M059J (cell line): Measurements from ENCODE around the gene NABP1. TPM values are rescaled to one million over a fixed set of nuclear protein-coding genes. Genes with fewer than 3 reads are reported as not detected.

Source experiments
- DNase-seq: peaks from one replicate; pipeline ENCODE4 v3.0.0-alpha.2; 2012; ENCODE audit warnings: low read depth
- total RNA-seq: library from RNA; depleted of rRNA; stranded (reverse); fragments of >200 nt; shearing (Covaris generic); gene quantifications from 2 replicates; pipeline ENCODE4 v1.2.3, GENCODE V29; 2014

NABP1 gene
- total RNA-seq, 1 experiment from 2014 or later = 37.5 TPM

DNA sequence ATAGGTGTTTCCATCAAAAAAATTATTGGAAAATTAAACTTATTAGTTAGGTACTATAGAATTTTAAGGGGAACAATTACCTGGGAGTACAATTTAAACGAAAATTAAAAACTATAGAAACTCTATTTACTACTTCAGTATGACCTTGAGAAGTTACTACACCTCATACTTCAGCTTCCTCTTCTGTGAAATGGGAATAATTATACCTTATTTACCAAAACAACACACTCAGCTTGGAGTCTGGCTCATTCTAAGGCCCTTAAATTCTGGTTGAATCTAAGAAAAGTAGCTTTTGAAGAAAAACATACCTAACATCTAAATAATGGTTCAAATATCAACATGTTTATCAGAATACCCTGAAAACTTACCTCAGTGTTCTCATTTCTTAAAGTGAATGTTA is 2.7 kb downstream of the NABP1 start:
- DNase-seq = no peak

DNA sequence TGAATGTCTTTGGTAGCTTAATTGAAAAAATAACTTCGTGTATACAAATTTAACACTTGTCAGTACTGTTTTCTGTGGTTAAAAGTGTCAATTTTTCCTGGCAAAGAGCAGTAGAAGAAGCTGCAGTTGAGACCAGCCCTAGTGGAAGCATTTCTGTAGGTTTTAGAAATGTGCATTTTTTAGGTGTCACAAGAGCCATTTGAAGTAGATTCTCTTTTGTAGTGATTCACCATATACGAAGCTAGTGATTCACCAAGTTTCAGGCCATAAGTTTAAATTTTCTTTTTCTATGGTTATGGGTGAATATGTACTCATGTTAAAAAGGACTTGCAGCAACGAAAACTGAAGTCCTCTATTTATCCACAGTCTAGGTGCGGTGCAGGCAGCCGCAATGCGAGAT is 4.2 kb downstream of the NABP1 start:
- no peak for DNase-seq

DNA sequence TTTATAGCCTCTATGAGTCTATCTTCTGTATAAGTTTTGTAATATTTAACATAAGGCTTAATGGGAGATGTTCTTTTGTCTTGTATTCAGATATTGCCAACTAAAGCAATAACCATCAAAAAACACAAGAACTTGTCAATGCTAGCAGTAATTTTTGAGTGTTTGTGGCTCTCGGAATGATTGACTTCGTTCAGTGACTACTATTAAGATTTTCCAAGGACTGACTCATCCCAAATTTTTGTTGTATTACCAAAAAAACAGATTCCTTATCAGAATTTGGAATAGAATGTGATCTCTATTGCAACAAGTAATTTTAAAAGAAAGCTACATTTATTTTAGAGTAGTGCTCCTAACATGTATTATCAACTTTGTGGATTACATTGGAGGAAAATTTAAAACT is 8.1 kb downstream of the NABP1 start:
- DNase-seq = no peak

DNA sequence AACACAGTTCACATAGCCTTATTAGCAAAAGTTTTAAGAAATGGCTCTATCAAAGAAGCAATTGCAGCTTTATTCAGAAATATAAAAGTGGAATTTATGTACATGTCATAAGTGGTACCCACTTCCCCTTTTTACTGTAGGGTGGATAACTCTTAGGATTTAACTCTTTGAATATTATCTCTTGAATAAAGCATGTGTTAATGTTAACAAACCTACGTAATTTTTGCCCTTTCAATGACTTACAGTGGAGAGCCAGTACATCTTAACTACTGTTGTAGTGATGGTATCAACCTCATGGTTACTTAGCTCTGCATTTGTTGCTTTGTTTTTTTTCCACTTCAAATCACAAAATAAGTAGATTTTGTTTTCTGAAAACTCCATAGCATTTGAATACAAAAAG is 8.8 kb downstream of the NABP1 start:
- no peak for DNase-seq

DNA sequence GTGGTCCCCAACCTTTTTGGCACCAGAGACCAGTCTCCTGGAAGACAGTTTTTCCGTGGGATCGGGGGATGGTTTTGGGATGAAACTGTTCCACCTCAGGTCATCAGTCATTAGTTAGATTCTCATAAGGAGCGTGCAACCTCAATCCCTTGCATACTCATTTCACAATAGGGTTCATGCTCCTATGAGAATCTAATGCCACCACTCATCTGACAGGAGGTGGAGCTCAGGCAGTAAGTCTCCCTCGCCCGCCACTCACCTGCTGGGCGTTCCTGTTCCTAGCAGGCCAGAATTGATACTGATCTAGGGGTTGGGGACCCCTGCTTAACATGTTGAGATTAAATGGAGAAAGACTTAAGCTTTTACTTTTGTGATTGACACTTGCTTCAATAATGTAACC is 9.9 kb downstream of the NABP1 start:
- no peak for DNase-seq

DNA sequence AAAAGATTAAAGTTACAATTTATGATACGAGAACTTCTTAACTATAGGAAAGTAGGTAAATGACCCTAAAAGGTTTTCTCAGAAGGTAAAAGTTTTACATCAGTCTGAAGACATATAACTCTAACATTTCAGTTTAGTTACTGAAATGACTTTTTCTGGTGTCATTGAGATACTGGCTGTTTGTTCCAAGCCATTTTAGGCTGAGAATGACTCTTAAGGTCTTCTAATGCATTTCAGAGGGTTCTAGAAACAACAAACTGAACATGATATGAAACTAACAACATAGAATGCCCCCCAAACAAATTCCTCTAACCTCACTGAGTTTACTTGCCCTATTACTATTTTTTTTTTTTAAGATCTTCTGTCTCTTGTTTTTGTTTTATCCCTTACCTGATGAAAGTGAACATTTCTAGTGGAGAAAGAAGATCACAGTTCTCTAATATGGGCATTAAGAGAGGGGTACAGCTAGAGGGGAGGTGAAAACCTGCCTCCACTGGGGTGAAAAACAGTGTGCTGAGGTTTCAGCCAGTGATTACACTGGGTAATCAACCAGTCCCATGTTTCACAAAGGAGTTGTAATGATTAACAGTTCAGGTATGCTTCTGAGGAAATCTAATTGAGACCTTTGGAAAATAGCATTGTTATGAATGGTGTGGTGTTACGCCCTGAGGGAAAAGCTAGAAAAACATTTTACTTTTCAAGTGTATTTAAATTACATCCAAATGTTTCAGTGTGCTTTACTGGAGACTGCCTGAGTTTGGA is 11.2 kb downstream of the NABP1 start:
- peak; percentile 94 for DNase-seq

DNA sequence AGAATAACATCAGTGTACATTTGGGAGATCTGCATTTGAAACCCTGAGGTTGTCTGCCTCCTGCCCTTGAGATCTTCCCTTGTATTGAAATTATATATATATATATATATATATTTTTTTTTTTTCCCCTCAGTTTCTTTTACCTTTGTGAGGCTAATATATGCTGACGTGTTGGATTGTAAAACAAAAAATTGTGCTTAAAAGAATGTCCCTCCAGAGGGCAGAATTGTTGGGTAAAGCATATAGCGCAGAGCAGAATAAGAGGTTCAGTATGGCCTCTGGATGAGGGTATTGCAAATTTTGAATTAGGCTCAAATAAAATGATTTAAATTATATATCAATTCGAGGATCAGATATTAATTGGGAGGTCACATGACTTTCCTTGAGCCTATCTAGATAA is 12.4 kb downstream of the NABP1 start:
- DNase-seq = no peak

DNA sequence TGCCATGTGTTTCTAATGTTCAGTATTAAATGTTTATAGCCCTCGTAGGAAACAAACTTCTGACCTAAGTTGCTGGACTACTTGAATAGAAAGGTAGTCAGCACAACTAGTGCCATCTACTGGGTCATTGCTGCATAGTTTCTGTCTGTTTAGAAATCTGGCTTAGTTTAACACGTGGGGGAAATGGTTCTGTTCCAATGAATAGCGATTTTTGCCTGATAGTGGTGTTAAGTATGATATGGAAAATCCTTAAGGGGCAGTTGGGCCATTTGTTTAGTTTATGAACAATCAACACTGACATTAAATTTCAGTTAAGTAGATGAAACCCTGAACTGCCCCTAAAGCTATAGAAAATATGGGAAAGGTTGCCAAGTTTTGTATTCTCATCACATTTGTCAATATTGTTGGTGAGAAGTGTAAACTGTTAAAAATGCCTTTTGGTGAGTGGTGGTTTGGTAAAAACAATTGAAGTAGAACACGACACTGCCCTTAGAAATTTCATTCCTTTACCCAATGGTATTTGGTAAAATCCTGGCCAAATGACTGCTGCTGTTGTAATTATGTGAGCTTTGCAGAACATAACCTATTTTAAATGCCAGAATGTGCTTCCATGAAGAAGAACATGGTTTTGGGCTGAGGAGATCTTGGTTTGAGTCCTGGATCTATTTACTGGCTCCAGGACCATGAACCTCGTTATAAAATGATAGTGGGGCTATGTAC is 13.2 kb downstream of the NABP1 start:
- peak; percentile 83 for DNase-seq

DNA sequence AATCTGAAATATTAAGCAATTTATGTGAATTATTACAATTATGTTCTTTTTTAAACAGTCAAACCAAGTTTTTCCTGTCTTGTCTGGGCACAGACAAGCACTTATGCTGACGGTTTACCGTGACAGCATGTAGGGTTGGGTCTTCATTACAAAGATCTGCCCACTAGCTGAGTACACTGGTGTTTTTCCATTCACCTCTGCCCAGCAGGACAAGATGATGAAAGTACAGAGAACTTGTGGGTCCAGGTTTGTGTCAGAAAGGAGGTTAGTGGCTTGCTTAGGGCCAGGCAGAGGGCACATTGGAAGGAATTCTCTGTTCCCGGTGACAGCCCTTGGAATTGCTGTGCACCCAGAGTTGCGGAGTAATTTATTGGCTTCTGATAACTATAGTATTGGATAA is 14.0 kb downstream of the NABP1 start:
- no peak for DNase-seq

DNA sequence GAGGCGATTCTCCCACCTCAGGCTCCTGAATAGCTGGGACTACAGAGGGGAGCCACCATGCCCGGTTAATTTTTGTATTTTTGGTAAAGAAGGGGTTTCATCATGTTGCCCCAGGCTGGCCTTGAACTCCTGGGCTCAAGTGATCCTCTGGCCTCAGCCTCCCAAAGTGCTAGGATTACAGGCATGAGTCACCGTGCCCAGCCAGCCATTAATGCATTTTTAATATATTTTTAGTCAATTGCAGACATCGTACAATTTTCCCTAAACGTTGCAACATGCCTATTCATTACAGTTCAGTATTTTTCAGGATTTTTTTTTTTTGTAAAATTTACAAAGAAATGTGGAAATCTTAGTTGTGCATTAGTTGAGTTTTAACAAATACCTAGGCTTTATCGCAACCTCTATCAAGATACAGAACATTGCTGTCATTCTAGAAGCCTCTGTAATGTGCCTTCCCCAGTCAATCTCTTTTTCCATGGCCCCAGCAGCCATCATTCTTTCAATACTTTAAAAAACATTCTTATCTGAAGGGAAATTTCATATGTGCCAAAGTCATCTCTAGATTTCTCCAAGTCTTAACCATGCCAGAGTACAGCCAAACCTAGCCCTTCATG is 14.7 kb downstream of the NABP1 start:
- DNase-seq = no peak

DNA sequence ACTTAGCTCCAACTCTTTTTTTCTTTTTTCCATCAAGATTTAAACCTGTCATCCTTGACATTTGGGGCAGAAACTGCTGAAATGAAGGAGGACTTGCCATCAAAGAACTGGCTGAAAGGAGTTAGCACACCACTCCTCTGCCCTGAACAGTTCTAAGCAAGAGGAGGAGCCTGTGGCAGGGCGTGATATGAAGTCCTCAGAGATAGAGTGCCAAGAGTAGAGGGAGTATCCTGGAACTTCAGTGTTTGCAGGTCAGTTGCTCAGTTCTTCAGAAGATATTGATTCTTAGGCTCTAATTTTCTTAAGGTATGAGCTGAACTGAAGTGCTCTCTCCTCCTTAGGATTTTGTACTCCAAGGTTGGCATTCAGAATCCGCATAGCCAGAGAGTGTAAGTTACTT is 15.2 kb downstream of the NABP1 start:
- DNase-seq = no peak

DNA sequence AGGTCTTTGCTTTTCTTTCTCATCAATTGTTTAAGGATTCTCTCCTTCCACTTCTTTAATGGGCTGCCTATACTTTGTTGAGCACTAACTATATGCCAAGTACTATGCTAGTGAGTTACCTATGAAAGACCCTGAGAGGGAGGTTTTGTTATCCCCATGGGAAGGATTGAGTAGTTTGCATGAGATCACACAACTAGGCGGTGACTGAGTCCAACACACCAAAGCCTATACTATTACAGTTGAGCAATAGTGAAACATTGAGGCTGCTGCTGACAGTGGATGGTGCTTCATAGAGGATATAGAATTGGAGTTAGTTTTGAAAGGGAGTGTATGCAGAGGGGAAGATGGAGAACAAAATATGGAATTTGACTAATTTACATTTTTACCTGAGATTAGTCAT is 15.8 kb downstream of the NABP1 start:
- DNase-seq = no peak

DNA sequence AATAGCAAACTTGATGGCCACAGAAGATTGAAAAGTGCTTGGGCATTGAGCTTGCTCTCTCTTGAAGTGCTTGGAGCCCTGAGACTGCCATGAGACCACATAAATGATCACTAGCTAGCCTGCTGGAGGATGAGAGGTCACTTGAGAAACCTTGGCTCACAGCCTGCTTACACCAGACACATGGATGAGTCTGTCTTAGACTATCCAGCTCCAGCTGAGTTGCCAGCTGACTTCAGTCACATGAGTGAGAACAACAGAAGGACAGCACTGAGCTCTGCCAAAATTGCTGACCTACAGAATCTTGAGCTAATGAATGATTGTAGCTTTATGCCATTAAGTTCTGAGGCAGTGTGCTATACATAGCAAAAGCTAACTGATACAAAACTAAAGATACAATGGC is 18.1 kb downstream of the NABP1 start:
- DNase-seq = peak; percentile 82

DNA sequence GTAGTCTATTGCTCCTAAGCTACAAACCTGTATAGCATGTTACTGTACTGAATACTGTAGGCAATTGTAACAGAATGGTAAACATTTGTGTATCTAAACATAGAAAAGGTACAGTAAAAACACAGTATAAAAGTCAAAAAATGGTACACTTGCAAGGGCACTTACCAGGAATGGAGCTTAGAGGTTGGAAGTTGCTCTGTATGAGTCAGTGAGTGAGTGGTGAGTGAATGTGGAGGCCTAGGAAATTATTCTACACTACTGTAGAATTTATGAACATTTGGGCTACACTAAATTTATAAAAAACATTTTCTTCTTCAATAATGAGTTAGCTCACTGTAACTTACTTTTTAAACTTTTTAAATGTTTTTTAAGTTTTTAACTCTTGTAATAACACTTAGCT is 19.0 kb downstream of the NABP1 start:
- DNase-seq = no peak

DNA sequence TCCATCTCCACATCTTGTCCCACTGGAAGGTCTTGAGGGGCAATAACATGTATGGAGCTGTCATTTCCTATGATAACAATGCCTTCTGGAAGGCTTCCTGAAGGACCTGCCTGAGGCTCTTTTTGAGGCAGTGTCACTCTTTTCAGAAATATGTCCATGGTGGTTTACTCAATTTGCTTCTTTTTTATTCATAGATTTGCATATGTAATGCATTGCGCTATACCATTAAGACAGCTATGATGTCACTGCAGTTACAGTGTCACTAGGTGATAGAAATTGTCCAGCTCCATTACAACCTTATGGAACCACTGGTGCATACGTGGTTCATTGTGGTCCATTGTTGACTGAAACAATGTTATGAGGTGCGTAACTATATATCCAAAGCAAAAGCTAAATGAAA is 19.9 kb downstream of the NABP1 start:
- no peak for DNase-seq

DNA sequence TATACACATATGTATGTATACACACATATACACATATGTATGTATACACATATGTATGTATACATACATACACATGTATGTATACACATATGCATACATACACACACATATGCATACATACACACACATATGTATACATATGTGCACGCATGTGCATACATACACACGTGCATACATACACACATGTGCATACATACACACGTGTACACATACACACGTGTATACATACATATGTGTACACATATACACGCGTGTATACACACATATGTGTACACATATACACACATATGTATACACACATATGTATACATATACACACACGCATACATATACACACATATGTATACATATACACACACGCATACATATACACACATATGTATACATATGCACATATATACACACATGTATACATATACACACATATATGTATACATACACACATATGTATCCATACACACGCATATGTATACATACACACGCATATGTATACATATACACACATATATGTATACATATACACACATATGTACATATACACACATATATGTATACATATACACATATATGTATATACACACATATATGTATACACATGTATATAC is 21.5 kb downstream of the NABP1 start:
- no peak for DNase-seq

DNA sequence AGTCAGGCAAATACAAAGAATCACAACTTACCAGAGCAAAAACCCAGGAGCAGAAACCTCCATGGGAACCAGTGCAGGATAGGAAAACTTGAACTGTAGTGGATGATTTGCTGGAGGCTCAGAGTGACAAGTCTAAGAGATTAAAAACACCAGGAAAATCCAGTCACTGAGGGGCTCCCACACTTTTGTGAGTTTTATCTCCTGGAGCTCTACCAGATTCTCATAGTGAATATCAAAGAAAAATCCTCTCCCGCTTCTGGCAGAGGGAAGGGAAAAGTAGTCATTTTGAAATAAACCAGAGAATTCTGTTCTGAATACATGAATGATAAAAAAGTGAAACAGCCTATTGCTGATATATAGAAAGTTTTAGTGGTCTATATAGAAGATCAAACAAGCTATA is 23.1 kb downstream of the NABP1 start:
- no peak for DNase-seq

DNA sequence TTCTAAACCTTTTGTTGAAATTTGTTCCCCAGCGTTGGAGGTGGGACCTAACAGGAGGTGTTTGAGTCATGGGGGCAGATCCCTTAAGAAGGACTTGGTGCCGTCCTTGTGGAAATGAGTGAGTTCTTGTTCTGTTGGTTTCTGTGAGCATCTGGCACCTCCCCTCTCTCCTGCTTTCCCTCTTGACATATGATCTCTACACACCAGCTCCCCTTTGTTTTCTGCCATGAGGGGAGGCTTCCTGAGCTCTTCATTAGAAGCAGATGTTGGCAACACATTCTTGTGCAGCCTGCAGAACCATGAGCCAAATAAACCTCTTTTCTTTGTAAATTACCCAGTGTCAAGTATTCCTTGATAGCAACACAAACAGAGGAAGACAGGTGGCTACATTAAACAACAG is 23.8 kb downstream of the NABP1 start:
- DNase-seq = no peak

DNA sequence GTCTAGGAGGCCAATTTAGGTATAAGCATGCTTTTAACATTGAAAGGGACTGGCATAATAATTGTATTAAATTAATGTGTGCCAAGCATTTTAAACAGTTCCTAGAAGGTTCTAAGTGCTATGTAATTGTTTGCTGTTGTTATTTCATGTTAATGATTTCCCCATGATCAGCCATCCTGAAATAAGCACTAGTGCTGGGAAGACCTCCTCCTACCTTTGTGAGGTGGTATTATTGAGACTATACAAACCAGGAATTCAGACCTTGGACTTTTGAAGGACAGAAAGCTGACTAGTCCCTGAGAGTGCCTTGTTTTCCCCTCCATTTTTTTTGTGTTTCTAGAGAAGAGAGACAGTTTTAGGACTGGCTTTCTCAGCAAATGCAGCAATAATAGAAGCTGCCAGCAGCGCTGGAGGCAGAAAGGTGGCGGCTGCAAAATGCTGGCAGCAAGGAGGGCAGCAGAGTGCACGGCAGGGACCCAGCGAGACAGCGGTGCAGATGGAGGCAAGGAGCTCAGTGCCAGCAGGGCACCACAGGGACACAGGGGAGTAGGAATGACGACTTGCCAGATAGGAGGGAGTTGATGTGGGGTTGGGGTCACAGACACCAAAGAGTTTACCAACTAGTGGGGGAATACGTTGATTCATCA is 25.3 kb downstream of the NABP1 start:
- no peak for DNase-seq

DNA sequence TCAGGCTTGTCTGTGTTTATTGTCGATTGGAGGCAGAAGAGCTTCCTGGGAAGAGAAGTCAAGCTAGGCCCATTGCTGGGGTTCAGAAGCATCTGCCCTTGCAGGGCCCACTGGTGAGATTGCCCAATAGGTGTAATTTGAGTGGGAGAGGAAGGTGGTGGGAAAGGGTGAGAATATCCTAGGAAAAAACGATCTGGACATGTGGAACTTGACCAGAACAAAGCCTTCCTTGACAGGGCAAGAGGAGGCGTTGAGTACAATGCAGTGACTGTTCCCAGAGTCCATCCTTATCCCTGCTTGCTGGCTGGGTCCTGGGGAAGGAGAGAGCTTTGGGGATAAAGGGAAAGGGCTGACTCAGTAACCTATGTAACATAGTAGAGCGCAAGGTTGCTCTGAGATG is 27.1 kb downstream of the NABP1 start:
- no peak for DNase-seq

DNA sequence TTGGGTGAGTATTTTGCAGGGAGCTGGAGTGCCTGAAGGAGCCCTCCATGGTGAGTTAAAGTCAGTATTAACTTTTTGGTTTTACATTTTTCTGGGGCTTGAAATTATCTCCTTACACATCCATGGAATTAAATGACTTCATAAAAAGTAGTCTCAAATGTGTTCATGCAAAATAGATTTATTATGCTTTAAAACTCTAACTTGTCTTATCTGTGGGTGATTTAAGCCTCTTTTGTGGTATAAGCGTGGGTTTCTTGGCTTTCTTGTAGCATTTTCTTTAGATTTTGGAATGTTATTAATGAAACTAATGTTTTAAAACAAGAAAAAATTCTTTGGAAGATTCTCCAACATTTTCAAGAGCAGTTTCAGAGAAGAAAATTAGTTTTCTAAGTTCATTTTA is 27.8 kb downstream of the NABP1 start:
- no peak for DNase-seq

DNA sequence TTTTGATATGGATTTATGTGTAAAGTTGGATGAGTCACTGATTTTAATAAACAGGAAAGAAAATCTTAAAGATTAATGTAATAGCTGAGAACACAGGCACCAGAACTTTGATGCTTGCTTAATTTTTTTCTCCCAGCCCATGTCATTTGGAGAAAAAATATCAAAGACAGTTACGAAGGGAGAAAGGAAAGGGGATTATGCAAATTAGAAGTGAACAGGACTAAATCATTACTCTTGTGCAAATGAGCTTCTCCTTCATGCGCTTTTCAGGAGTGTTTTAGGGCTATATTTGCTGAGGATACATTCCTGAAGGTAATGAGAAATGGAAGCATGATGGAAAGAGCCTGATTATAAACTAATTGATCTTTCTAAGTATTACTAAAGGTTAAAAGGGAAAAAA is 28.9 kb downstream of the NABP1 start:
- DNase-seq = no peak
